Upper lobe of right lung (tissue), 1 donor: ENCODE results near the gene TGFBR3. TPM values are rescaled to one million over a fixed set of nuclear protein-coding genes. Genes with fewer than 3 reads are reported as not detected.

Source experiments
- ATAC-seq: fragments of 200-7000 bp; cut with Tn5 transposase; one replicate; pipeline ENCODE4 v1.9.1; 2020; ENCODE audit warnings: mild to moderate bottlenecking, moderate library complexity
- DNase-seq: peaks from one replicate; pipeline ENCODE4 v3.0.0-alpha.2; 2020
- H3K27ac ChIP-seq: fragments of 200-600 bp; one replicate; pipeline ENCODE4 v1.8.0; 2022
- H3K27me3 ChIP-seq: fragments of 200-600 bp; one replicate; pipeline ENCODE4 v1.8.0; 2022; ENCODE audit warnings: mild to moderate bottlenecking
- H3K36me3 ChIP-seq: fragments of 200-600 bp; one replicate; pipeline ENCODE4 v1.8.0; 2022
- H3K4me1 ChIP-seq: fragments of 200-600 bp; one replicate; pipeline ENCODE4 v1.8.0; 2022
- H3K4me3 ChIP-seq: fragments of 200-600 bp; one replicate; pipeline ENCODE4 v1.8.0; 2022; ENCODE audit warnings: mild to moderate bottlenecking
- H3K9me3 ChIP-seq: fragments of 200-600 bp; one replicate; pipeline ENCODE4 v1.8.0; 2022
- intact Hi-C: fragments of 100-400 bp; cut with DNase I; formaldehyde crosslinking; loops from one replicate; pipeline ENCODE4 v1.11.0; 2022
- total RNA-seq: library from RNA; stranded (reverse); fragmentation: NEBNext Ultra II Directional; extraction: Animal tissue kit (Norgen Biotek cat#: 25700); gene quantifications from one replicate; pipeline ENCODE4 v1.2.1, GENCODE V29; 2021
- TF ChIP-seq, protein P1 (sequence below): fragments of 200-600 bp; IDR thresholded peaks from one replicate; pipeline ENCODE4 v1.8.0; 2022; ENCODE audit warnings: antibody characterized with exemption
- donor health status: DM: no; HTN: yes; CAD: no; lungs with severe emphysema.

The TGFBR3 gene
- total RNA-seq, 1 donor from 2014 or later = 55.9 TPM

DNA sequence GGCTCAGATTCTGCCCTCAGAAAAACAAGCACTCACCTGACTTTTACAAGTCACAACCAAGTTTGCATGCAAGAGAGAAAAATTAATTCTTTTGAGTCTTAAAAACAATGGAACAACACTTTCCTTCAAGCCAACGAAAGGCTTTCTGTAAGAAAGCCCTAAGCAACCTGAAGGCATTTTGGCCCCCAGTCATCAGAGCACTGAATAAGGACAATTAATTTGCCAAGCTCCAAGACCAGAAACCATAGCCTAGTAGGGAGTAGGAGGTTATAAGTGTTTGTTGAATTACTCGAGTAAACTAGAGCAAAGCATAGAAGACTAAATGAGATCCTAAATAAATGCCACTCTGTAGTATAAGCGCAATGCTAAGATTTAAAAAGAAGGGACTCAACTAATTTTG is 4.7 kb downstream of the TGFBR3 start:
- Histone ChIP-seq H3K27me3 (no peaks in the 10 kb centered on the region), H3K36me3 (no peaks in the 10 kb centered on the region), H3K27ac (no peak overlapping the region), H3K9me3 (no peaks in the 10 kb centered on the region), H3K4me1 (peaks cover 22% of the 10 kb centered on the region), H3K4me3 (no peak overlapping the region)
- no peak for DNase-seq
- TF ChIP-seq, protein P1, sequence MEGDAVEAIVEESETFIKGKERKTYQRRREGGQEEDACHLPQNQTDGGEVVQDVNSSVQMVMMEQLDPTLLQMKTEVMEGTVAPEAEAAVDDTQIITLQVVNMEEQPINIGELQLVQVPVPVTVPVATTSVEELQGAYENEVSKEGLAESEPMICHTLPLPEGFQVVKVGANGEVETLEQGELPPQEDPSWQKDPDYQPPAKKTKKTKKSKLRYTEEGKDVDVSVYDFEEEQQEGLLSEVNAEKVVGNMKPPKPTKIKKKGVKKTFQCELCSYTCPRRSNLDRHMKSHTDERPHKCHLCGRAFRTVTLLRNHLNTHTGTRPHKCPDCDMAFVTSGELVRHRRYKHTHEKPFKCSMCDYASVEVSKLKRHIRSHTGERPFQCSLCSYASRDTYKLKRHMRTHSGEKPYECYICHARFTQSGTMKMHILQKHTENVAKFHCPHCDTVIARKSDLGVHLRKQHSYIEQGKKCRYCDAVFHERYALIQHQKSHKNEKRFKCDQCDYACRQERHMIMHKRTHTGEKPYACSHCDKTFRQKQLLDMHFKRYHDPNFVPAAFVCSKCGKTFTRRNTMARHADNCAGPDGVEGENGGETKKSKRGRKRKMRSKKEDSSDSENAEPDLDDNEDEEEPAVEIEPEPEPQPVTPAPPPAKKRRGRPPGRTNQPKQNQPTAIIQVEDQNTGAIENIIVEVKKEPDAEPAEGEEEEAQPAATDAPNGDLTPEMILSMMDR = no peak
- ATAC-seq = no peak
- intact Hi-C loops = no loop called here

DNA sequence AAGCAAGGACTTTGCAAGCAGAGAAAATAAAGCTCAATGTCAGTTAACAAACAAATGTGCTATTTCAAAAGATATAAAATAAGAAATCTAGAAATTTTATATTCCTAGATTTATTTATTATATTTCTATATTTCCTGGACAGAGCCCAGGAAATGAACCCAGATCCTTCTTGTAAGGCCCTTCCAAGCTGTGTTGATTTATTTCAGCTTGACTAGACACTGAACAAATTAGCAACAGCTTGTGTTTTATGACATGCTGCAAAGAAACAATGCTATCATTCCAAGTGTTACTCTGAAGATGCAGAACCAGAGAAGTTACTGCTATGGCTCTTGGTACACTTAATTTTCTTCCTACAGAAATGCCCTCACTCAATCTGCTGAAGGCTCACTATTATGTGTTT is 6.2 kb downstream of the TGFBR3 start:
- intact Hi-C loops = no loop called here
- no peaks in the 10 kb centered on the region for H3K9me3 ChIP-seq
- DNase-seq (no peak), ATAC-seq (no peak)
- no peaks in the 10 kb centered on the region for H3K36me3 ChIP-seq
- no peaks in the 10 kb centered on the region for H3K27me3 ChIP-seq
- H3K4me3 ChIP-seq = no peak overlapping the region
- H3K27ac ChIP-seq = no peak overlapping the region
- TF ChIP-seq, protein P1 = no peak
- peaks cover 22% of the 10 kb centered on the region for H3K4me1 ChIP-seq

DNA sequence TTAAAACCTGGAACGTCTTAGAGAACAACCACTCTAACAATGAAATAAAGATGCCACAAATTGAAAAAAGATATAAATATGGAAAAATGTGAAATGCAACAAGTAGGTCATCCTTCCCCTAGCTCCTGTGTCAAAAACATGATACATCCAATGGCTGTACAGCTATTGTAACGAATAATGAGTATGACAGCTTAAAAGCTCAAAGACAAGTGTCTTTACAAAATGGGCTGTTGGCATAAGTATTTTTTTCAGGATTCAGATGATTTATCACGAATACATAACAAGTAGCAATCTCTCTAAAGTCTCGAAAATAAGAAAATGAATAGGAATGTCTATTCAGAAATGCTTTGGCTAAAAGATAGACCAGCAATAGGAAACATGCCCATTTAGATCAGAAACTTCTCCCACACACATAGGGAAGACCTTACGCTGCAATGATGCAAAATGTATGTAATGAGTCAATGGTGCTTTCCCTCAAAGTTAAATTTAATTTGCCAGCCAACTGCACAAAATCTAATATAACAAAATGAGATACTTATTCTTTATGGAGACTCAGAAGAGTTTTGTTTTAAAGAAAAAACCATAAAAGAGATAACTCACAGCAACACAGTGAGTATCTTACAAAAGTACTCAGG is 8.3 kb downstream of the TGFBR3 start:
- no peak overlapping the region for H3K27ac ChIP-seq
- peaks cover 22% of the 10 kb centered on the region for H3K4me1 ChIP-seq
- H3K27me3 ChIP-seq = no peaks in the 10 kb centered on the region
- intact Hi-C loops = no loop called here
- H3K4me3 ChIP-seq = no peak overlapping the region
- H3K9me3 ChIP-seq = no peaks in the 10 kb centered on the region
- TF ChIP-seq, protein P1 = no peak
- ATAC-seq (no peak), DNase-seq (no peak)
- H3K36me3 ChIP-seq = no peaks in the 10 kb centered on the region

- DNase-seq = no peak
- H3K36me3 ChIP-seq = no peaks in the 10 kb centered on the region
- peaks cover 29% of the 10 kb centered on the region for H3K4me1 ChIP-seq
- H3K4me3 ChIP-seq = no peak overlapping the region
- intact Hi-C loops = no loop called here
- H3K27me3 ChIP-seq = no peaks in the 10 kb centered on the region
- H3K9me3 ChIP-seq = no peaks in the 10 kb centered on the region
- no peak overlapping the region for H3K27ac ChIP-seq
- no peak for ATAC-seq
- TF ChIP-seq, protein P1 = no peak
These were observed 9.0 kb downstream of the TGFBR3 start for GRCh38 chr1:91876781-91877573.

DNA sequence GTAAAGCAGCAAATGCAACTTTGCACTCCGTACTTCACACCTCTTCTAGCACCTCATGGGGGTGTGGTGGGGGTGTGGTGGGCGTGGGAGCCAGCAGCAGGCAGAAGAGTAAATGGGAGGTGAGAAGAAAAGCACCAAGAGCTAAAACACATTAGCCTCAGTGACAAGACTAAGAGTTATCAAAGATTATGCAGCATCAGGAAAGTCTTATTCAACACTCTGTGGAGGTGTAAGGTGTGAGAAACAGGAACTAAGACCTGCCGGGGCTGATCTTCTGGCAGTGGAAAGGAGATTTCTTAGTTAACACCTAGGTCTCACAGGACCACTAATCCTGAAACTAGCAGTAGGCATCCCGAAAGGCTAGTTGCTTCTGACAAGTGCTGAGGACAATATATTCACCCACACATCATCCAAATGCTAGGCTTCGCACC is 9.9 kb downstream of the TGFBR3 start:
- Histone ChIP-seq H3K9me3 (no peaks in the 10 kb centered on the region), H3K27me3 (no peaks in the 10 kb centered on the region), H3K4me3 (no peak overlapping the region), H3K27ac (no peak overlapping the region), H3K36me3 (no peaks in the 10 kb centered on the region), H3K4me1 (peaks cover 31% of the 10 kb centered on the region)
- intact Hi-C loops = no loop called here
- DNase-seq (no peak), ATAC-seq (no peak)
- TF ChIP-seq, protein P1 = no peak
